HG03520 (cell line): ENCODE measurements around the gene ZNF746.

Experiments used
- ATAC-seq: cut with Tn5 transposase; IDR thresholded peaks from one replicate; pipeline ENCODE4 v1.9.1; 2021; ENCODE audit warnings: mild to moderate bottlenecking, moderate library complexity; ENCODE audit not compliant: unreplicated experiment

Gene ZNF746

DNA sequence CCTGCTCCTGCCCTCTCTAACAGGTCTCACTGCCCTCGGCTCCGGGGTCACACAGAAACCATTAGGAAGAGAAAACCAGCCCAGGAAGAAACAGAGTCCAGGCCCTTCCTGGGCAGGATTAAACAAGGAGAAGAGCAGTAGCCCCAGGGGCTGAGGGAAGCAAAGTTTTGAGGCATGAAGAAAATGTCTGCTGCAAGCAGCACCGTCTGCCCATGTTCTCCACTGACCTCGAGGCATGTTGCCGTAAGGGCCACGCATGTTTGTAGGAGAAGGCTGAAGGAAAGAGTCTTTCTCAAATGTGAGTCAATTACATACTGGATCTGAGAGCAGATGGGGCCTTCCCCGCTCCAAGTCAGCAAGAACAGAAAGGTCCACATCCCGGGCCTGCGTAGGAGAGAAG is 4.2 kb downstream of the ZNF746 start:
- ATAC-seq = no peak

DNA sequence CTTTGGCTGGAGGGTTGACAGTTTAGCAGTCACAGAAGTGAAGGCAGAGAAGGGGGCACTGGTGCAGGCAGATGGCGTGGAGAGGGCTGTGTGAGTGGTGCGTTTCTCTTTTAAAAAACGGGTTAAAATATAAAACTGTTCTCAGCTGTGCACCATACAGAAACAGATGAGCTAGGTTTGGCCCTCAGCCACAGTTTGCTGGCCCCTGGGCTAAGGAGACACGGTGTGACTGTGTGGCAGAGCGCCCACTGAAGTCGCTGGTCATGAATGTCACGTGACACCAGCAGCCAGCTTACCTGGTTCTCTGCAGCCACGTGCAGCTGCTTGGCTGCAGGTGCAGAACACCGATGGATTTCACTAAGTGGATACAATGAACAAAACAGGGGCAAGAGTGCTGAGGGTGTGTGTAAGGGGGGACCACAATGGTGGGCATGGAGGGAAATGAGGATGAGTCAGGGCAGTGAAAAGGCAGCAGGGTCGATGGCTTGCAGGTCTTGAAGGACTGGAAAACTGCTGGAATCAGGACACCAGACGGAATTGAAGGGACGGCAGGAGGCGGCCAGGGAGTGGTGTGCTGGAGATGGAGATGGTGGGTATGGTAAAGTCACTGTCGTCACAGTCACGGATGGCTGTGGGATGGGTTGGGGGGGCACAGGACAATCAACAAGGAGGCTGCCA is 7.4 kb downstream of the ZNF746 start:
- no peak for ATAC-seq

- ATAC-seq = no peak
Measured at GRCh38 chr7:149489391-149490024, 8.1 kb downstream of the ZNF746 start.

- no peak for ATAC-seq
Measured at GRCh38 chr7:149479568-149479967, 18.0 kb downstream of the ZNF746 start.

- no peak for ATAC-seq
Measured at GRCh38 chr7:149478754-149479153, 18.9 kb downstream of the ZNF746 start.

- ATAC-seq = no peak
Measured at GRCh38 chr7:149477494-149478443, 19.8 kb downstream of the ZNF746 start.

DNA sequence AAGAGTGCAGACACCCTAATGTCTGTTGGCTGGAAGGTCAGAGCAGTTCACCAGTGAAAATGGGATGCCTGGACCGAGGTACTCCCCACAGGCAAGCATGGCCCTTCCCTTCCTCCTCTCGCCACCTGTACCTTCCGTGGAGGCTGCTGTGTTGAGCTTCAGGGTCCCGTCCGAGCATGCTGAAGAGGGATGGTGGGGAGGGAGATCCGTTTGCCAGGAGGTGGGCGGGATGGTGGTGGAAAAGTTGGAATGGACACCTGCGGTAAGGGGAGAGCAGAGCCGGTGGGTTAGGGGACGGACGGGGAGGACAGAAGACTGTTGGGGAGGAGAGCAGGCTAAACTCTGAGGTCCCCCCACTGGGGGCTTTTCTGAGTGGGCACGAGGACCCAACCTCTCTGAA is 20.8 kb downstream of the ZNF746 start:
- ATAC-seq = no peak

DNA sequence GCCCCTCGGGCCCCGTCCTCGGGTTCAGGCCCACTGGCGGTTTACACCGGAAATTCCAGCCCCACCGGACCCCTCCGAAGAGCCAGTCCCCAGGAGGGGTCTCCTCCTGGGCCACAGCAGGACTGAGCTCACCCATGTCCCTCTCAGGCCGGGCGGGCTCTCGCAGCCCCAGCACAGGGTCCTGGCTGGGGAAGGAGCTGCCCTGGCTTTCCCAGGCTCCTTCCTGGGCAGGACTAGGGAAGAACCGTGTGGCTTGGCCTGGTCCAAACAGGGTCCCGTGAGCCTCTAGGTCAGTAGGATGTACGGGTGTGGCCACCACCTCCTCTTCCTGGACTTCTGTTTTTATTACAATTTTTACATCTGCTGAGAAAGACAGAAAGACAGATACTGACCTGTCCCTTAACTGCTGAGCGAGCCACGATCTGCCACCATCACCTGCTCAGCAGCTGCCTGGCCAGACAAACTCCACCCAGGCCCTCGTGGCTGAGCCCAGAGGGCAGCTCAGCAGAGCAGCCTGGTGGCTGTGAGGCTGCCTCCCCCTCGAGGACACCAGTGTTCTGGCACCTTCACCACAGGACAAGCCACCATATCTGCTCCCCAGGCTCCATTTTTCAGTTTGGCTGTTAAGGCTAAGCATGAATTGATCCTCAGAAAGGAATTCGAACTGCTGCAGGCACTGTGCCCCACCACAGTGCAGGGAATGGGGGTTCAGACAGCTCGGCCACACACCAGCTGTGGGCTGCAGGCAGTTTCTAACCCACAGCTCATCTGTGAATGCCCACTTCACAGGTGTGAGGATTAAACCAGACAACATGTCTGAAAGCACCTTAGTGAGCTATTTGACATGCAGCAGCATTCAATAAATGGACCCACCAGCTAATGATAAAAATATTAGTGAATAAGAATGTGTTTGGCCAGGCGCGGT is 22.2 kb downstream of the ZNF746 start:
- ATAC-seq = no peak

GRCh38 chr7:149474309-149475120 is 23.1 kb downstream of the ZNF746 start:
- no peak for ATAC-seq

DNA sequence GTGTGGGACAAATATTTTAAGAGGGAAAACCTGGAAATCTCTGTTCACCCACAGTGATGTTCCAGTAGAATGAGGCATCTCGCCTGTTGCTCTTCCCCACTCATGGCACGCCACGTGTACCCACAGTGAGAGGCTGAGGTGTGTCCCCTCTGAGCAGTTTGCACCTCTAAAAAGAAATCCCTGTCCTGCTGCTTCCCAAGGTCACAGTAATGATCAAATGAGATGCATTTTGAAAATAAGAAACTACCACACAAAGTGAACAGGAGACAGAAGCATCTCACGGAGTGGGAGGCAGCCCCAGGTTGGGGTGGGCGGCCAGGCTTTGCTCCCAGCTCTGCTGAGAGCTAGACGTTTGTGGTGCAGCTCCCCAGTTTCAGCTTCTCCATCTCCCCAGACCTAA is 24.4 kb downstream of the ZNF746 start:
- ATAC-seq = no peak

- no peak for ATAC-seq
Measured at GRCh38 chr7:149471289-149471953, 26.2 kb downstream of the ZNF746 start.

- ATAC-seq = no peak
Measured at GRCh38 chr7:149469806-149470205, 27.8 kb downstream of the ZNF746 start.

- ATAC-seq = no peak
Measured at GRCh38 chr7:149468208-149468607, 29.4 kb downstream of the ZNF746 start.

DNA sequence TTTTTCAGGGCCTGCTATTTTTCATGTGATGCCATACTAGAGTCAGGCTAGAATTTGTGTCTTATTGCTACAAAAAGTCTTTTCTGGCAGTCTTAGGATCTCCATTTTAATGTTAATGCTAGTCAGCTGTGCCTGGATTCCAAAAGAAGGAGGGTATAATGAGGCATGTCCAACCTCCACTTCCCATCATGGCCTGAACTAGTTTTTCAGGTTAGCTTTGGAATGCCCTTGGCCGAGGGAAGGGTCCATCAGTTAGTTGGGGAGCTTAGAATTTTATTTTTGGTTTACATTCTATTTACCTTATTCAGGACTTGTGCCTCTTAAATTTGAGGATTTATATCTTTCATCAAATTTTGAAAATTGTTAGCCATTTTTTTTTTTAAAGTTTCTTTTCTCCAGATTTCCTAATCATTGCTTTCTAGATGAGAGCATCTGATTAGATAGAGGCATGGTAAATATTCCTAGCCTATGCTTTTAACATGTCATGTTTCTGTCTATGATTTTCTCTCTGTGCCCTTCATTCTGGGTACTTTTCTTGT is 30.2 kb downstream of the ZNF746 start:
- no peak for ATAC-seq

DNA sequence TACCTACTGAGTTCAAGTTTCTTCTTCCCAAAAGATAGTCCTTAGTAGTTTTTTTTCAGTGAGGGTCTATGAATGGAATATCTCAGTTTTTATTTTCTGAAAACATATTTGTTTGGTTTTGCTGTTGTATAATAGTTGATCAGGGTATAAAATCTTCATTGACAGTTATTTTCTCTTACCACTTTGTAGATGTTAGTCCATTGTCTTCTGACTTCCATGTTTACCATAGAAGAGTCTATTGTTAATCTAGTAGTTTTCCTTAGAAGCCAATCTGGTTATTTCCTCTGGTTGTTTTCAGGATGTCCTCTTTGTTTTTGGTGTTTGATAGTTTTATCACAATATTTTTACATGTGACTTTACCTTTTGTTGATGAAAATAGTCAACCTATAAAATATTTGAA is 31.2 kb downstream of the ZNF746 start:
- no peak for ATAC-seq

GRCh38 chr7:149463500-149464161 is 34.0 kb downstream of the ZNF746 start:
- ATAC-seq = no peak

GRCh38 chr7:149462101-149462520 is 35.5 kb downstream of the ZNF746 start:
- ATAC-seq = no peak

- peak; percentile 92 for ATAC-seq
Measured at GRCh38 chr7:149460493-149461277, 36.9 kb downstream of the ZNF746 start, which contains the start of gene ZNF777. Gene ZNF777, minus strand, starts transcription at chr7:149461062. Its CDS starts 5,040 bp downstream, at chr7:149456022.
